GM21723 (cell line): ENCODE results near the gene FAM107B.

Experiments
- ATAC-seq: cut with Tn5 transposase; IDR thresholded peaks from one replicate; pipeline ENCODE4 v1.9.1; 2021; ENCODE audit warnings: mild to moderate bottlenecking, moderate library complexity; ENCODE audit not compliant: unreplicated experiment

FAM107B gene

DNA sequence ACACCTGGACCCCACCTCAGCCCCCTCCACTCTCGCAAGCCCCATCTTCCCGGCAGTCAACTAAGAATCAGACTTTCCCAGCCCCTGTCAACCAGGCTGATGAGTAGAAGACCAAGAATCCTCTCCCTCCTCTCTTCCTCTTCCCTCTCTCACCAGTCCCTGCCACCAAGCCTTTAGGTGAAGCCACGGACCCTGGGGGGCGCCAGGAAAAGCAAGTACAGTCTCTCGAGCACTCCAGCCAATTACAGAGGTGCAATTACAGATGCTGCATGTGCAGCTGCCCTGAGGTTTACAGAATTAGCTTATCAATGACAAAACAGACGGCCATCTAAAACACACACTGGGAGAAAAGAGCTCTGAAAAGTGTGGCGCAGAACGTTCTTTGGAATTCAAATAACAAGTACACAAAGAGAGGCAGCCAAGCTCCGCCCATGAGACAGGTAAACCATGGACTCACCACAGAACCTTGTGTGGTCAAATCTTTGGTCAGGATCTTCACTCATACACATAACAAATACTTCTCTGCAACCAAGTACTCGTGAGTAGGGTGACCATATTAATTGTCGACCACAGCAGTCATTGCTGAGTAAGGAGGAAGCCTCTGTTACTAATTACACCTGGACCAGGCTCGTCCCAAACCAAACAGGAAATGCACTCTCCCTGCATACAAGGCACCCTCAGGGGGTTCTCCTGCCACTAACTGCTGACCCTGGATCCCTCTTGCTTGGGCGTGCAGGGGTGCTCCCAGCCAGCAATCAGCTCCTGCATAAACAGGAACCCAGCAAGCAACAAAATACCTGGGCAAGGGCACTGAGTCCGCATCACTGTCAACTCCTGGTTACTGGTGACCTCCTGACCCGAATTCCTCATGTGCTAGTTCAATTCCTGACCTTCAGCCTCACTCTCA is 189.2 kb downstream of the FAM107B start:
- no peak for ATAC-seq

DNA sequence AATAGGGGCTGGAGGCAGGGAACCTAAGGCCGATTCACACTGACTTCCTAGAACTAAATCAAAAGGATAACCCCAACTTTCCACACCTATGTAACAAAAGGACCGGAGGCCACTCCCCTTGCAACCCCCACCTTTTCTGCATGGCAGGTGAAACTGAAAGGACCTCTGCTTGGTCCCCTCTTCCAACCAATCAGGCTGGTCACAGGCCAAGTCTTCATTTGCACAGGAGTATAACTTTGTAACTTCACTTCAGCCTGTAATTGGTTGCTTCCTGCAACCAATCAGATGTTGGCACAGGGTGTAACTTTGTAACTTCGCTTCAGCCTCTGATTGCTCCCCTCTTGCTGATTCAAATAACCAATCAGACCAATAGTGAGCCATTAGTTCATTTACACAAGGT is 190.0 kb downstream of the FAM107B start:
- no peak for ATAC-seq

DNA sequence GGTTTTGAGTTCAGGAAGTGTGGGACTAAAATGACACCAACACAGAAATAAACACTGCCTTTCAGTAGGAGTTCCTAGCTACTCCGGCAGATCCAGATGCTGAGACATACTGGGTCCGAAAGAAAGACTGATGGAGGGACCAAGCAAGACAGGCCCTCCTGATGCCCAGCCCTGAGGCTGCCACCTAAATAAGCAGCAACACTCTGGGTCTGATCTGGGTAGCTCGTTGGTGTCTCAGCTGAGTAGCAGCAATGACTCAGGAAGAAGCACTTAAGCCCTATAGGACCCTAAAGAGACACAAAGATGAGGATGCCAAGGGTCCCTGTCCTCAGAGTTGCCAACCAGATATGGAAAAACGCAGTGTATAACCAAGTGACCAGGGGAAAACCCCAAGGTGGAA is 190.7 kb downstream of the FAM107B start:
- no peak for ATAC-seq

DNA sequence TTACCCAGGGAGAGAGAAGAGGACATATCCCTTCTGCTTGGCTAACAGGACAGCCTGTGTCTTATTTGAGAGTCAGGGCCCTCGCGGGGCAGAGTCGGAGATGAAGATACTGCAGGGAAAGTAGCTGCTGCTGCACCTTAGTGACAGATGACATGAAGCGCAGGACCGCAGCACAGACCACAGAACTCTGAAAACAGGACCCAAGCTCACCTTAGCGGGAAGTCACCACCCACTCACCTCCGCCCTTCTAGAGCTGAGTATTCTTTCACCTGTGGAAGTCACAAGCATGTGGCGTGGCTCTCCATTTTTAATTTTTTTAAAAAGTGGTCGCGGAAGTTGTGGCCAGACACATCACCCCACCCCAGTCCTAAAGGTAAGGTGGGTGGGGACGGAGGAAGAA is 191.4 kb downstream of the FAM107B start:
- no peak for ATAC-seq

DNA sequence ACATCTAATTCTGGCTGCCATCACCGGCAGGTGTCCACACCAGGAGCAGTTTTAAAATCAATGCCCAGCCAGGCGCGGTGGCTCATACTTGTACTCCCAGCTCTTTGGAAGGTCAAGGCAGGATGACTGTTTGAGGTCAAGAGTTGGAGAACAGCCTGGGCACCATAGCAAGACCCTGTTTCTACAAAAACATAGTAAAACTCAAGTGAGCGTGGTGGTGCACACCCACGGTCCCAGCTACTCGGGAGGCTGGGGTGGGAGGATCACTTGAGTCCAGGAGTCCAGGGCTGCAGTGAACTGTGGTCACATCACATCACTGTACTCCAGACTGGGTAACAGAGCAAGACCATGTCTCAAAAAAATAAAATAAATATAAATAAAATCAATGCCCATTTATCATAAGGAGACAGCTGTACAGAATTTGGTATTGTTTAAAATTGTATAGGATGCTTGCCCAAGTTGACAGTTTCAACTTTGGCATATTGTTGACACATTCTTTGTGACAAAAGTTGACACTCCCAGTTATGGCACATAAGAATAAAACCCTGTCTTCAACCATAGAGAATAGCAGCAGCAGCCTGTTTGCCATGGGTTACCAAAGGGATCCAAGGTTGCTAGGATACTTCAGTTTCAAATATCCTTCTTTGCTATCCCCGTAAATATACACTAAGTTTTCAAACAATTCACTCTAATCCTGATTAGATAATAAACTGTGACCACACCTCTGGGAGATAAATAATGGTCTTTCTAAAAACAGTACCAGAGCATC is 193.0 kb downstream of the FAM107B start:
- ATAC-seq = no peak

DNA sequence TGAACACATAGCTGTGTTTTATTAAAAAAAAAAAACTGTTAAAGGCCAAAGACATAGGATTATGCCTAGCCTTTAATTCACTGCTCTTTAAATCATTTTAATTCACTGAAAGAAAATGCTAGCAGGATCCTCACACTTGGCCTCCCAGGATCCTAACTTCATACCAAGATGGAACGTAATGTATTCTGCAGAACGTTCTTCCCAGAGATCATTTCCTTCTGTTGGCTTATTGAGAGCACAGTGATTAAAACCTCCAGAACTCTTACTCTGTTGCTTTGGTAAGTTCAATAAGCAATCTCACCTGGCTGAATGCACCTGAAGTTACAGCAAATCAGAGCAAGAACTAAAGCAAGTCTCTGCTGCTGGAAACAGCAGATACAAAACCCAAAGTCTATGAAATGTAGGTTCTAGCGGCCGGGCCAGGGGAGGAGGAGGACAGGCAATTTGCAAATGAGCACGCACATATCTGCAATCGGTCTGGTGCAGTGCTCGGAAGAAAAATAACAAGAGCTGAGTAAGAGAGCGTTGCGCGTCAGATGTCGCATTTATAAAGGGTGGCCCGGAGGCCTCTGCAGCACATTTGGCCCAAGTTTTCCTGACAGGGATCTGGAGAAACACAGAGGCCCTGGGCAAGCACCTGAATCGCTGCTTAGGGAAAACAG is 193.9 kb downstream of the FAM107B start:
- ATAC-seq = no peak

DNA sequence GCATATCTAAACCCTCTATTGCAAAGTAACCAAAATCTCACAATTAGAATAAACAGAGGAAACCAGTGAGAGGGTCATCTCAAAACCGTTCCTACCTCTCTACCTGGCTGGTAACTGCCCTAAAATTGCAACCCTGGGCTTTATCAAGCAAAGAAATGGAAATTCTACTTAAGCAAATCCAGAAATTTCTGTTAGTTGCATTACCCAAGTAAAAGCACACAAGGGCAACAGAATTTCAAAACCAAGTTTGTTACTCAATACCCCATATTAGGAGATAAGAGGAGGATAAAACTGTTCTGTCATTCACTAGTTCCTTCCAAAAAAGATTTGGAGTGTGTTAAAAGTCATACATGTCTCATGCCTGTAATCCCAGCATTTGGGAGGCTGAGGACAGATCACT is 195.3 kb downstream of the FAM107B start:
- ATAC-seq = no peak

DNA sequence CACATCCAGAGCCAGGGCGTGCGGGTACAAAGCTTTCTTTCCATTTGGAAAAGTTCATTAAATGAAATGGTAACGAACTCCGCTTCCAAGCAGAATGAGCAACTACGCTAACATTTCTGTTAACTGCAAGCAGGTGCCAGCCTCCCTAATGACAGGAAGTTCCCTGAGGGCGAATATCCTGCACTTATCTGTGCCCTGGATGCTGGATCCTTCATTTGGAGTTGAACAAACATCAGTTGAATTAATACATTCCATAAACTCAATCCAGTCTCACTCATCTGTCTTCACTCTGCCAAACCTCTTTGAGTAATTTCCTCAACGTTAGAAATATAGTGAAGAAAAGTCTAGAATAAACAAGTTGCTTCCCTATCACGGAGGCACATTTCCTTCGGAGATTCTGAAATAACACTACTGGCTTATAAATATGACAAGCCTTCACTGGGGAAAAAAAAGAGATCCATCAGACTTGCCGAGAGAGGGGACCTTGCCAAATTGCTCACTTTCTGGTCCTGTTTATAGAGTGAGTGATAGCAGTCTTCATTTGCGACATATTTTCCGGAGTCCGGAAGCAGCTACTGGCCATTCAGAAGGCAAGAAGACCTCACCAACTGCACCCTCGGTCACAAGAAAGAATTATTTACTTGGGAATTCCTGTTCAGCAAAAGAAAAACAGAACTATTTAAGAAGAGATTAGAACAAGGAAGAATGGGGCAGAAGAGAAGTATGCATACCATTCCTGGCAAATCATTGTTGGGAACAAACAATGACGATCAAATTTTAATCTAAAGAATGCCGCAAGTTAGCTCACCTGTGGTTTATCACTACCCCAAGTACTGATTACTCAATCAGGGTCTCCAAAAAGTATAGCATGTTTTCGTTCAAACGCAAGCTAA is 196.4 kb downstream of the FAM107B start:
- no peak for ATAC-seq

DNA sequence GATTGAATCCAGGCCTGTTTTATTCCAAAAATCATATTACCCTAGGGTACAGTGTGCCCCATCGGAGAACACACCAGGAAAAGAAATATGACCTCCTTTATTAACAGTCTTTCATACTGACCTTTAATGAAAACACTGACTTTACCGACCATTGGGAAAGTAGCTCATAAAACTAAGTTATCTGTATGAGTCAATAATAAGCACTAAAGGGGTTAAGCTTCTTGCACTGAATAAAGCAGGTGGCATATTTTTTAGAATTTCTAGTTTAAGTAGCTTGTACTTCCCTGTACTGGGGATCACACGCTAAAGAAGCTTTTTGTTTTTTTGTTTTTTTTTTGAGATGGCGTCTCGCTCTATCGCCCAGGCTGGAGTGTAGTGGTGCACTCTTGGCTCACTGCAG is 199.8 kb downstream of the FAM107B start:
- no peak for ATAC-seq

DNA sequence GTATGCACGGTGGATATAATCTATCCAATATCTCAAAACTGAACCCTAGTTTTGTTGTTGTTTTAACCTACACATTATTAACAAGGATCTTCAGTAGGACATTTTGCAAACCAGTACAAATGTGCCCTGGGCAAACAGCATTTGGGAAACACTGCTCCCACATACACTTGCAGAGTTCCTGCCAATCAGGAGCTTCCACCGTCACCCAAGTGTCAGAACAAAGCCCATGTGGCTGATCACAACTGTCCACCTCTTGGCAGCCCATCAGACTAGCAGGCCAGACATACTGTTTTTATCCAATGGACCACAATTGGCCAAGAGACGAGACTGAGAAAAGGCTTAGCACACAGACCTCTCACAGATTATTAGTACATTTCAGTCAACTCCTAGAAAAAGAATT is 200.4 kb downstream of the FAM107B start:
- ATAC-seq = no peak

DNA sequence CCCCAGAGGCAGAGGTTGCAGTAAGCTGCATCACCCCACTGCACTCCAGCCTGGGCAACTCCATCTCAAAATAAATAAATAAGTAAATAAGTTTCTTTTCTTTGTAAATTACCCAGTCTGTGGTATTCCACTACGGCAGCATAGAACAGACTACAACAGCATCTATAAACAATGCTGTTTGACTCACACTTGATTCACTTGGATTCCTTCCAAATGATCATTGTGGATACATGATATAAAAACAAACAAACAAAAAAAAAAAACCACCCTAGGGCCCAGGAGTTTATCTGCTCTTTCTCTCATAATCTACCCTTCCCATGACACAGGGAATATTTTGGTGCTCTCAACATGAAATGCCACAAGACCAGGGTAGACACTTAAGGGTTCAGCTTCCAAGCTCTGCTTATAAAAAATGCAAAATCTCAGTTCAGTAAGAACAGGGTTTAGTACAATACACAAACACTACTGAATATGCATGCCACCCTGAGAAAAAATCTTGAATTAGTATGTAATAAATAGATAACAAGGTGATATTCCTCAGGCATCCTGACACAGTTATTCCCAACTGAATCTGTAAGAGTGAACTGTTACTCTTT is 200.9 kb downstream of the FAM107B start:
- ATAC-seq = no peak

DNA sequence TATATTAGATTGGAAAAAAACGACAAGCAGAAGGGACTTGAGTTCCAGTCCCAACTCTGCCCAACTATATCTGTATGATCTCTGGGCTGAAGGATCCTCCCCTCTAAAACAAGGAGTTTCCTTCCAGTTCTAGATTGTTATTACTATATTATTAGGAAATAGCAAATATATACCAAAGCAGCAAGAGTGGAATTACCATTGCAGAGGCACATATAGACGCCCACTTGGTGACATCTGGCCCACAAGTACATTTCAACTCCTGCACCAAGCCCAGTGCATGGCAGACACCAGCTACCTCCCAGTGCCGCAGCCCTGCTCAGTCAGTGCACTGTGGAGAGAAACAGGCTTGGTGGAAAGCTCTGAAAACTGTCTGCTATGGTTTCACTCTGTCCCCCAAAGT is 201.9 kb downstream of the FAM107B start:
- no peak for ATAC-seq

DNA sequence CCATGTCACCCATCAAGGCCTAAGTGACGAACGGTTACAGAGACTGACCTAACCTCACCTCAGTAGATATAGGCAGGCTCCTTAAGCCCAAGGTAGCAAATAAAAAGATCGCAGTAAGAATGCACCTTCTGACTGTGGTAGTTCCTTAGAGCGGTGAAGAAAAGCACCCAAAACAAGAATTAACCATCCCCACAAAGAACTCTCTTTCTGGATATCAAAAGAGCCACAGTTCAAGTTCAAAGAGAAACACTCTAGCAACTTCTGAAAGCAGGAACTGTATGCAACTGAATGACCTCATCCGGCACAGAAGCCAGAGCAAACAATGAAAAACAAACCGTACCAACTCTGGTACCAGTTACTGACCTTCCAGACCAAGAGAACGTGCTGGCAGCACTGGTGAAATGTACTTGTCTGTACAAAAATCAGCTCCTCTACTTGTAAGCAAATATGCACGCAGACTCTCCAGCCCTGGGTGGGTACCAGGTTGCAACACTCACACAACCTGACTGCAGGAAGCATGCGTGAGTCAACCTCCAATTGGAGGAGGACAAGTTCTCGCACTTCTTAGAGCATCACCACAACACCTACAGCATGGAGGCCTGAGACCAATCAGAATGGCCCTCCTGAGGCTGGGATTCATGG is 202.7 kb downstream of the FAM107B start:
- ATAC-seq = no peak

DNA sequence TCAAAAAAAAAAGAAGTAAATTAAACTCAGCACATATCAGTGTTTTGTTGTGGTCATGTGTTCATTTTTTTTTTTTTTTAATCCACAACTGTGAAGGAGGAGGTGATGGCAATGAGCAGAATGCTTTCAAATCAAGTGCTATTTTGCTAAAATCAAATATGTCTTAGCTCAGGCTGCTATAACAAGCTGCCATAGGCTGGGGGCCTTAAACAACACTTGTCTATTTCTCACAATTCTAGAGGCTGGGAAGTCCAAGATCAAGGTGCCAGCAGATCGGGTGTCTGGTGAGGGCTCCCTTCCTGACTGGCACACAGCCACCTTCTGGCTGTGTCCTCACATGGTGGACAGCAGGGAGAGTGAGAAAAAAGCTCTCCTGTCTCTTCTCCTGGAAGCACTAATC is 203.9 kb downstream of the FAM107B start:
- no peak for ATAC-seq

DNA sequence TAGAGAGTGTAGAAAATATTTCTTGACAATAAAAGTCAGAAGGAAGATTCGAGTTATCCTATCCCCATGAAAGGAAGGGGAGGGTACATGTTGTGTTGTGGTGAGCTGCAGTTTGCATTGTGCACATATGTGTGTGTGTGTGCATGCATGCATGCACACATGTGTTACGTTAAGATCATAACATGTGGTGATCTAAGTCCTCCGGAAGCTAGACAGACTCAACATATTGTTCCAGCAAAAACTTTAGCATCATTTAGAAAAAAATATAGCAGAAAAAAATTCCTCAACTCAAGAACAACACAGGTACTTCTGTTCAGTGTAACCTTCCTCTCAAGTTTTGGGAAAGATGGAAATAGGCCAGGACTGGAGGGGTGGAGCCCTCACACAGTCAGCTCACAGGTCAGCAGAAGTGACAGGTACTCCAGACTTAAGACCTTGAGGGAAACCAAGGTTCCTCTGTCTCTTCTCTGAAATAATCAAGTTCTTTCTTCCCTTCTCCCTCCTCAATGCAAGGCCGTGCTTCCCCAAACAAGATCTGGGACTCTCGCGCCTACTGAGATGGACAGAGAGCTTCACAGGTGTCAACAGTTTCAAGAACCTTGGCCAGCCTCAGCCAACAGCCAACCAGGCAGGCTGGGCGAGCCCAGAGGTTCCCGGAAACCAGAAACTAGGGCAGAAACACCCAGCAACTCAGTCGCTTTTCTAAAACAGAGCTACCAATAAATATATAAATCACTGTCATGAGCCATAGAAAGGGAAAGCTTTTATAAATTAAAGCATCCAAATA is 205.2 kb downstream of the FAM107B start:
- ATAC-seq = no peak

DNA sequence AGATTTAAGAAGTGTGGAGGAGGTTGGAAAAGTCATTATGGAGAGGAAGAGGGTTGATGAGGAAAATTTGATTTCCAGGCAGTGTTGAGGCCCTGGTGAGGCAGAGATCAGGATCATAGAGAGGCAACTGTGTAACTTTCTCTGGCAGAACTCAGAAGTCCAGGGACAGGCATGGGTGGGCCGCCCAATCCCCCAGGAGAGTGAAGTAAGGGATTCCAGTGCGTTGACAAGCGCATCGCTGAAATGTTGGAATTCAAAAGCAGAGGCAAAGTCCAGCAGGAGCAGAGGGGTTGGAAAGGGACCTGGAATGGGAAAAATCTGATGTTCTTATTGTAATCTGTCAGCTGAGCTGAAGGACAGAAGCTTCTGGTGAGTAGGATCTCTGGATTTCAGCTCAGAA is 207.3 kb downstream of the FAM107B start:
- ATAC-seq = no peak

DNA sequence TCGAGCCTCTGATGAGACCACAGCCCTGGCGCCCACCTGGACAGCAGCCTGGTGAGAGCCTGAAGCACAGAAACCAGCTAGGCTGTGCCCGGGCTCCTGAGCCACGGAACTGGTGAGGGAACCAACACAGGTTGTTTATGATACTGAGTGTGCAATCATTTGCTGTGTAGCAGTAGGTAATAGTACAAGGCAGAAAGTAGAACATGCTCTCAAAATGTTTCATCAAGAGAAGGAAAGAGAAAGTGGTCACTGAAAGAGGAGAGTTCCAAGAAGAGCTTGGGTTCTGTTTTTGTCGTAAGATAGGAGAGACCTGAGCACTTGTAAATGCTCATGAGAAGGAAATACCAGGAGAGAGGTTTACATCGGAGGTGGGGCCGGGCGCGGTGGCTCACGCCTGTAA is 208.2 kb downstream of the FAM107B start:
- no peak for ATAC-seq

DNA sequence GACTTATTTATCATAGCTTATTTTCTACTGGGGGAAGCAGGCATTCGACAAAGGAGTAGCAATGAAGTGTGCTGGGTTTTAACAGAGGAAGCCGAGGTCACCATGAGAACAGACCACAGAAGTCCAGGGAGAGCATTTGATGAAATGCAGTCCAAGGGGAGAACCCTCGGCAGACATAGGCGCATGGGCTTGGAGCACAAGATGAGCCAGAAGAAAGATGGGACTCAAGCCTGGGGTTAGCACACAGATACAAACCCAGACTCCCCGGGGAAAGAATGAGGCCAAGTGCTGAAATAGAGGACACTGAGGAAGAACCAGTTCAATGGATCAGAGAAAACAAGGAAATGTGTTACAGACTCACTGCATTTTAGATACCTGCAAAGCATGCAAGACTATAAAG is 209.5 kb downstream of the FAM107B start:
- ATAC-seq = no peak

DNA sequence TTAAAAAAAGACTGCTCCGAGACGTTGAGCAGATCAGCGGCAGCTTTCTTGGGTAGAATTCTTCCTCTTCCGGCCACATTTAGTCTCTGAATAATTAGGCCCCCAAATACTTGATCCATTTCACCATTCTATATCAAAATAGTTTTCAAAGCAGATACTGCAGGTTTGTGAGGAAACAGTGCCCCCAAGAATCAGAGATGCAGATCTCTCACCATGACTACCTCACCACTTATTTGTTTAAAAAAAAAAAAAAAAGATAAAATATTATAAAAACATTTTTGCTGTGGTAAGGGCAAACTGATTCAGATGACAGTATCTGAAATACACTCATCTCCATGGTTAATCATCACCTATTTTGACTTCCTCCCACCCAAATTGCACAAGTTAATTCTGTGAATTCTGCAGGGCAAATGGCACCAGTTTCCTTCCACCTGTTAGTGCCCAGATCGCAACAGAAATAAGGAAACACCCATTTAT is 210.4 kb downstream of the FAM107B start:
- ATAC-seq = no peak
